HEK293T (cell line): ENCODE measurements around the gene CEP20.

ENCODE experiments used
- CTCF ChIA-PET: fragments of 350-600 bp; formaldehyde crosslinking; extraction: SDS; loops from one replicate; lab custom pipeline; 2021; ENCODE audit warnings: antibody characterized with exemption, inconsistent platforms; lab: Yijun Ruan, JAX
- POLR2A ChIA-PET: fragments of 350-600 bp; formaldehyde crosslinking; extraction: SDS; loops from one replicate; lab custom pipeline; 2020; ENCODE audit warnings: antibody characterized with exemption, inconsistent platforms; lab: Yijun Ruan, JAX
- DNase-seq: peaks from one replicate; pipeline ENCODE4 v3.0.0; 2012; ENCODE audit warnings: mixed read lengths; ENCODE audit errors: extremely low spot score
- ARNT ChIP-seq: fragments of 450-650 bp; IDR thresholded peaks from 2 replicates; pipeline ENCODE4 v1.6.1; 2017; ENCODE audit warnings: mild to moderate bottlenecking
- BHLHE40 ChIP-seq: fragments of 450-650 bp; IDR thresholded peaks from 2 replicates; pipeline ENCODE4 v1.6.1; 2016; ENCODE audit warnings: mild to moderate bottlenecking, moderate library complexity, borderline replicate concordance
- CTBP1 ChIP-seq: fragments of 450-650 bp; IDR thresholded peaks from 2 replicates; pipeline ENCODE4 v1.6.1; 2016; ENCODE audit warnings: borderline replicate concordance
- ELF4 ChIP-seq: fragments of 450-650 bp; IDR thresholded peaks from 2 replicates; pipeline ENCODE4 v1.6.1; 2017; ENCODE audit warnings: antibody characterized with exemption
- FOXA1 ChIP-seq: fragments of 450-650 bp; IDR thresholded peaks from 2 replicates; pipeline ENCODE4 v1.6.1; 2016; ENCODE audit warnings: mild to moderate bottlenecking
- FOXK2 ChIP-seq: fragments of 450-650 bp; IDR thresholded peaks from 2 replicates; pipeline ENCODE4 v1.6.1; 2016; ENCODE audit warnings: mild to moderate bottlenecking
- FOXM1 ChIP-seq: fragments of 450-650 bp; IDR thresholded peaks from 2 replicates; pipeline ENCODE4 v1.6.1; 2017; ENCODE audit warnings: mild to moderate bottlenecking, borderline replicate concordance
- HDGF ChIP-seq: fragments of 450-650 bp; IDR thresholded peaks from 2 replicates; pipeline ENCODE4 v1.6.1; 2017; ENCODE audit warnings: antibody characterized with exemption, borderline replicate concordance
- L3MBTL2 ChIP-seq: fragments of 450-650 bp; conservative IDR thresholded peaks from 2 replicates; pipeline ENCODE4 v1.6.1; 2016; ENCODE audit warnings: mild to moderate bottlenecking
- LEF1 ChIP-seq: fragments of 450-650 bp; IDR thresholded peaks from 2 replicates; pipeline ENCODE4 v1.6.1; 2017; ENCODE audit warnings: mild to moderate bottlenecking, borderline replicate concordance
- NFRKB ChIP-seq: fragments of 450-650 bp; IDR thresholded peaks from 2 replicates; pipeline ENCODE4 v1.6.1; 2016; ENCODE audit warnings: mild to moderate bottlenecking, moderate library complexity
- SP1 ChIP-seq: fragments of 450-650 bp; IDR thresholded peaks from 2 replicates; pipeline ENCODE4 v1.6.1; 2017
- SUZ12 ChIP-seq: fragments of 450-650 bp; IDR thresholded peaks from 2 replicates; pipeline ENCODE4 v1.6.1; 2016; ENCODE audit warnings: mild to moderate bottlenecking
- TARDBP ChIP-seq: fragments of 450-650 bp; IDR thresholded peaks from 2 replicates; pipeline ENCODE4 v1.6.1; 2016
- ZNF384 ChIP-seq: fragments of 450-650 bp; IDR thresholded peaks from 2 replicates; pipeline ENCODE4 v1.6.1; 2016
- TF ChIP-seq, protein P1 (sequence below): fragments of 450-650 bp; IDR thresholded peaks from 2 replicates; pipeline ENCODE4 v1.6.1; 2016

CEP20 gene

DNA sequence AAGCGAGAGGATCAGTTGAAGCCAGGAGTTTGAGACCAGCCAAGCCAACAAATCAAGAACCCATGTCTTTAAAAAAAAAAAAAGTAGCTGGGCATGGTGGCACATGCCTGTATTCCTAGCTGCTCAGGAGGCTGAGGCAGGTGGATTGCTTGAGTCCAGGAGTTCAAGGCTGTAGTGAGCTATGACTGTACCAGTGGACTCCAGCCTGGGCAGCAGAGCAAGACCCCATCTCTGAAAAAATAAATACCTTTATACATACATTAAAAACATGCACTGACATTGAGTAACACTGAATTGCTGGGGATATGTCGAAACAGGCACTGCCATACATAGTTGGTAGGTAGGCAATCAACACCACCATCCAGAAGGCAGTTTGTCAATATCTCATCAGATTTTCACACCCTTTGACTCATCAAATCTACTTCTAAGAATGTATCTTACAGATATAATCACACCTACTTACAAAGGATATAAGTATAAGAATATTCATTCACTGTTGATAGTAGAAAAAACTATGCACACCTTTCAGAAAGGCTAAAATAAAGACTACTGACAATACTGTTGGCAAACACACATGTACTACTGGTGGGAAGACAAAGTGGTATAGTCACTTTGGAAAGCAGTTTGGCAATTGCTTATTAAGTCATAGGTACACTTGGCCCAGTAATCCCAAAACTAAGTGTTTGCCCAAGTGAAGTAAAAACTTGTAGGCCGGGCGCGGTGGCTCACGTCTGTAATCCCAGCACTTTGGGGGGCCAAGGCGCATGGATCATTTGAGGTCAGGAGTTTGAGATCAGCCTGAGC lies 6.4 kb upstream of the CEP20 start:
- no peak for TF ChIP-seq CTBP1
- TF ChIP-seq LEF1: no peak
- TF ChIP-seq NFRKB: no peak
- no peak for TF ChIP-seq FOXK2
- TF ChIP-seq TARDBP: no peak
- TF ChIP-seq FOXM1: no peak
- TF ChIP-seq SP1: no peak
- no peak for TF ChIP-seq BHLHE40
- TF ChIP-seq L3MBTL2: no peak
- no peak for TF ChIP-seq HDGF
- TF ChIP-seq ARNT: no peak
- TF ChIP-seq ZNF384: no peak
- no peak for DNase-seq
- ChIA-PET CTCF (interaction anchor here (0.5 to 0.6 kb wide), 2 partner anchors 49 to 69 kb away, joined by 3 to 4 read pairs; no protein-coding TSS in a partner anchor), POLR2A (no interaction called here)

DNA sequence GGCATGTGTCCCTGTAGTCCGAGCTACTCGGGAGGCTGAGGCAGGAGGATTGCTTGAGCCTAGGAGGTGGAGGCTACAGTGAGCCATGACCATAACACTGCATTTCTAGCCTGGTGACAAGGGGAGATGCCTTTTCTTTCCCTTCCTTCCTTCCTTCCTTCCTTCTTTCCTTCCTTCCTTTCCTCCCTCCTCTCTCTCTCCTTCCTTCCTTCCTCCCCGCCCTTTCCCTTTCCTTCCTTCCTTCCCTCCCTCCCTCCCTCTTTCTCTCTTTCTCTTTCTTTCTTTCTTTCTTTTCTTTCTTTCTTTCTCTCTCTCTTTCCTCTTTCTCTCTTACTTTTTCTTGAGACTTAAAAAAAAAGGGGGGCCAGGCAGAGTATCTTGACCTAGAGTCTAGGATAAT lies 3.1 kb upstream of the CEP20 start:
- no peak for DNase-seq
- ChIA-PET POLR2A (no interaction called here), CTCF (no interaction called here)
- TF ChIP-seq, protein P1, sequence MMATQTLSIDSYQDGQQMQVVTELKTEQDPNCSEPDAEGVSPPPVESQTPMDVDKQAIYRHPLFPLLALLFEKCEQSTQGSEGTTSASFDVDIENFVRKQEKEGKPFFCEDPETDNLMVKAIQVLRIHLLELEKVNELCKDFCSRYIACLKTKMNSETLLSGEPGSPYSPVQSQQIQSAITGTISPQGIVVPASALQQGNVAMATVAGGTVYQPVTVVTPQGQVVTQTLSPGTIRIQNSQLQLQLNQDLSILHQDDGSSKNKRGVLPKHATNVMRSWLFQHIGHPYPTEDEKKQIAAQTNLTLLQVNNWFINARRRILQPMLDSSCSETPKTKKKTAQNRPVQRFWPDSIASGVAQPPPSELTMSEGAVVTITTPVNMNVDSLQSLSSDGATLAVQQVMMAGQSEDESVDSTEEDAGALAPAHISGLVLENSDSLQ: no peak
- no peak for TF ChIP-seq ELF4
- no peak for TF ChIP-seq HDGF
- TF ChIP-seq ARNT: no peak
- no peak for TF ChIP-seq SP1
- TF ChIP-seq FOXM1: no peak
- no peak for TF ChIP-seq NFRKB
- no peak for TF ChIP-seq ZNF384
- no peak for TF ChIP-seq BHLHE40
- no peak for TF ChIP-seq LEF1
- TF ChIP-seq FOXK2: no peak
- no peak for TF ChIP-seq L3MBTL2
- TF ChIP-seq FOXA1: no peak

DNA sequence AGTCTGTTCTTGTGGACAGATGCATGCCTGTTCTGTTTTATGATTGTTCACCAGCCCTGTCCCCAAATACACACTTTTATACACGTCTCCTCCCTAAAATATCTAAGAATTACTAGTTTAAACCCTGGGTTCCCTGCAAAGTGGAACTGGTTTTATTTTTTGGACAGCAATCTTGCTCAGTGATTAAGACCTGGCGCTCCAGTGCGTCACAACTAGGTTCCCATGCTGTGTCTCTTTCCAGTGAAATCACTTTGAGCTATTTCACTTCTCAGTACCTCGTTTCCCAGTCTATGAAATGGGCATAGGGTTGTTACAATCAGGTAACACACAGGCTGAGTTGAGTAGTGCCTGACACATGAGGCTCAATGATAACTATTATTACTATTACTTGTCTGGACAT lies 1.1 kb downstream of the CEP20 start:
- DNase-seq: no peak
- TF ChIP-seq SP1: no peak
- POLR2A ChIA-PET: interaction anchor here (0.7 to 1.7 kb wide), 2 partner anchors 19 to 20 kb away, joined by 3 to 5 read pairs; no protein-coding TSS in a partner anchor
- CTCF ChIA-PET: interaction anchor here (1.1 kb wide), 1 partner anchor 12 kb away, joined by 7 read pairs; no protein-coding TSS in a partner anchor

DNA sequence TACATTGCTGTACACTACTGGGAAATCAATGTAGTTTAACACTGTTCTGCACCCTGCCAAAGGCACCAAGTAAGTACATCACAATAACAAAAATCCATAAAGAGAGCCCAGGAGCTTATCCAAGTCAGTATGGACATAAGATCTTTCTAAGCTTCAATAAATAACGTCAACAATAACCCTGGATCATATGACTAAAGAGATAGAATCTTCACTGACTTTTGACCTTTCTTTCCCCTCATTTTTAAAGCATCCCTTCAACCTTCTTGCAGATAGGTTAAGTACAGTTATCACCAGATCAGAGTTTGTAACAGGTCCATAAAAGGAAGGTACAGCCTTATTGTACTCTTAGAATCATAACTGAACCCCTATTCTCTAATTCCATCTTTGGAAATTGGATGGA lies 2.3 kb downstream of the CEP20 start:
- CTCF ChIA-PET: no interaction called here
- POLR2A ChIA-PET: no interaction called here
- no peak for TF ChIP-seq FOXK2
- TF ChIP-seq SP1: no peak
- no peak for TF ChIP-seq L3MBTL2
- no peak for TF ChIP-seq HDGF
- TF ChIP-seq, protein P1: no peak
- TF ChIP-seq LEF1: no peak
- no peak for TF ChIP-seq SUZ12
- no peak for TF ChIP-seq ELF4
- no peak for TF ChIP-seq BHLHE40
- no peak for TF ChIP-seq NFRKB
- no peak for TF ChIP-seq FOXM1
- no peak for TF ChIP-seq CTBP1
- TF ChIP-seq ZNF384: no peak
- TF ChIP-seq ARNT: no peak
- no peak for TF ChIP-seq FOXA1
- TF ChIP-seq TARDBP: no peak
- no peak for DNase-seq

DNA sequence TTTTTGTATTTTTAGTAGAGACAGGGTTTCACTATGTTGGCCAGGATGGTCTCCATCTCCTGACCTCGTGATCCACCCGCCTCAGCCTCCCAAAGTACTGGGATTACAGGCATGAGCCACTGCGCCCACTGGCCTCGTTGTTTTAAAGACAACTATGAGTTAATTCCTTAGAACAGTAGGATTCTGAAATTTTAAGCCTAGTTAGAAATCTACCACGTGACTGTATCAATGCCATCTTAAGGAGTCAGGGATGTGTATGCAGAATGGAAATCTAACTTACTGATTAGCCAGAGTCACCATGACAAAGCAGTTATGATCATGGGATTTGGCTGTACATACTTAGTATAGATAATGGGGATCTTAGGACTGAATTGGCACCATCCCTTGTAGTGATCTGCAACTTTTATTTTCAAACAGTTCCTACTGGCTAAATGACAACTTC lies 2.8 kb downstream of the CEP20 start:
- no peak for DNase-seq
- ChIA-PET CTCF (no interaction called here), POLR2A (no interaction called here)
- no peak for TF ChIP-seq L3MBTL2
- TF ChIP-seq FOXA1: no peak
- no peak for TF ChIP-seq HDGF
- no peak for TF ChIP-seq LEF1
- TF ChIP-seq ZNF384: no peak
- no peak for TF ChIP-seq NFRKB
- TF ChIP-seq CTBP1: no peak
- no peak for TF ChIP-seq SUZ12
- no peak for TF ChIP-seq ELF4
- TF ChIP-seq ARNT: no peak
- no peak for TF ChIP-seq FOXM1
- TF ChIP-seq FOXK2: no peak
- TF ChIP-seq, protein P1: no peak
- TF ChIP-seq SP1: no peak

DNA sequence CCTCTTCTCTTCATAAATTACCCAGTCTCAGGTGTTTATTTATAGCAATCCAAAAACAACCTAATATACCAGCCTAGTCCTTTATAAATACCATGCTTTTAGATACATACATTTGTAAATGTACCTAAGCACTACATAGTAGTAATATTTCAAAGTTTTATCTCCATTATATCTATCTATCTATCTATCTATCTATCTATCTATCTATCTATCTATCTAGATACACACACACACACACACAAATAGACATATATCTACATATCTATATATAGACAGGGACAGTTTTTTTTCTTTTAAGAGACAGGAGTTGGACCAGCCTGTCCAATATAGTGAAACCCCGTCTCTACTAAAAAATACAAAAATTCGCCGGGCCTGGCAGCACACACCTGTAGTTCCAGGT lies 5.8 kb downstream of the CEP20 start:
- CTCF ChIA-PET: no interaction called here
- DNase-seq: no peak
- POLR2A ChIA-PET: no interaction called here
- TF ChIP-seq ZNF384 (no peak), CTBP1 (no peak), HDGF (no peak), ARNT (no peak), FOXM1 (no peak), FOXA1 (no peak), FOXK2 (no peak), ELF4 (no peak), SP1 (no peak), BHLHE40 (no peak), LEF1 (no peak), TARDBP (no peak), SUZ12 (no peak), L3MBTL2 (no peak), NFRKB (no peak)
- TF ChIP-seq, protein P1: no peak
